D721Med (cell line): ENCODE measurements around the gene ESRRG.

Experiments
- DNase-seq: peaks from one replicate; pipeline ENCODE4 v3.0.0; 2011; ENCODE audit warnings: low spot score; ENCODE audit not compliant: insufficient read length
- FAIRE-seq: peaks from 2 replicates; lab custom pipeline; 2011; peaks lifted over from hg19 to GRCh38; lab: Jason Lieb, UNC
- CTCF ChIP-seq: IDR thresholded peaks from 2 replicates; pipeline ENCODE4 v1.5.1; 2012; ENCODE audit warnings: mild to moderate bottlenecking, control low read depth; ENCODE audit not compliant: insufficient read depth; ENCODE audit errors: missing control alignments

Gene ESRRG

GRCh38 chr1:216576234-216576937, 146.8 kb downstream of the ESRRG start:
- DNase-seq: no peak

GRCh38 chr1:216566641-216567205, 156.5 kb downstream of the ESRRG start:
- peak; percentile 59 for TF ChIP-seq CTCF
- DNase-seq: no peak
- FAIRE-seq: no peak

More at GRCh38 chr1:216576234-216576937, 146.8 kb downstream of the ESRRG start:
- TF ChIP-seq CTCF: no peak
- peak; percentile 81 for FAIRE-seq

GRCh38 chr1:216563087-216563486, 160.1 kb downstream of the ESRRG start:
- FAIRE-seq (peak; percentile 94), DNase-seq (no peak)
- TF ChIP-seq CTCF: no peak

GRCh38 chr1:216562383-216562782, 160.8 kb downstream of the ESRRG start:
- TF ChIP-seq CTCF: peak; percentile 16
- no peak for FAIRE-seq
- DNase-seq: no peak

GRCh38 chr1:216560527-216560926, 162.7 kb downstream of the ESRRG start:
- FAIRE-seq: no peak
- TF ChIP-seq CTCF: no peak

GRCh38 chr1:216559359-216559758, 163.9 kb downstream of the ESRRG start:
- DNase-seq (no peak), FAIRE-seq (peak; percentile 90)
- no peak for TF ChIP-seq CTCF

More at GRCh38 chr1:216560527-216560926, 162.7 kb downstream of the ESRRG start:
- DNase-seq: no peak

- DNase-seq (no peak), FAIRE-seq (no peak)
- TF ChIP-seq CTCF: no peak
Measured at GRCh38 chr1:216555653-216556052, 167.6 kb downstream of the ESRRG start.
